HEK293T (cell line): ENCODE measurements around the gene DTYMK.

Experiments used
- FOXM1 ChIP-seq: fragments of 450-650 bp; IDR thresholded peaks from 2 replicates; pipeline ENCODE4 v1.6.1; 2017; ENCODE audit warnings: mild to moderate bottlenecking, borderline replicate concordance
- TARDBP ChIP-seq: fragments of 450-650 bp; IDR thresholded peaks from 2 replicates; pipeline ENCODE4 v1.6.1; 2016
- TF ChIP-seq, protein P1 (sequence below): fragments of 450-650 bp; IDR thresholded peaks from 2 replicates; pipeline ENCODE4 v1.6.1; 2016

GRCh38 chr2:241633561-241633960 is 53.1 kb downstream of the DTYMK start:
- TF ChIP-seq FOXM1 = no peak
- no peak for TF ChIP-seq TARDBP
- TF ChIP-seq, protein P1, sequence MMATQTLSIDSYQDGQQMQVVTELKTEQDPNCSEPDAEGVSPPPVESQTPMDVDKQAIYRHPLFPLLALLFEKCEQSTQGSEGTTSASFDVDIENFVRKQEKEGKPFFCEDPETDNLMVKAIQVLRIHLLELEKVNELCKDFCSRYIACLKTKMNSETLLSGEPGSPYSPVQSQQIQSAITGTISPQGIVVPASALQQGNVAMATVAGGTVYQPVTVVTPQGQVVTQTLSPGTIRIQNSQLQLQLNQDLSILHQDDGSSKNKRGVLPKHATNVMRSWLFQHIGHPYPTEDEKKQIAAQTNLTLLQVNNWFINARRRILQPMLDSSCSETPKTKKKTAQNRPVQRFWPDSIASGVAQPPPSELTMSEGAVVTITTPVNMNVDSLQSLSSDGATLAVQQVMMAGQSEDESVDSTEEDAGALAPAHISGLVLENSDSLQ = no peak
